ENCODE results near the gene L3MBTL2. TPM values are rescaled to one million over a fixed set of nuclear protein-coding genes. Genes with fewer than 3 reads are reported as not detected.
A peak's percentile ranks its signal among the peaks of the same experiment; 100 is the strongest.

The L3MBTL2 gene
- total and polyA plus RNA-seq, 2 donors (not counting 1 experiment from before 2014, with no cell fraction given): 22.5 to 37.3 TPM

DNA sequence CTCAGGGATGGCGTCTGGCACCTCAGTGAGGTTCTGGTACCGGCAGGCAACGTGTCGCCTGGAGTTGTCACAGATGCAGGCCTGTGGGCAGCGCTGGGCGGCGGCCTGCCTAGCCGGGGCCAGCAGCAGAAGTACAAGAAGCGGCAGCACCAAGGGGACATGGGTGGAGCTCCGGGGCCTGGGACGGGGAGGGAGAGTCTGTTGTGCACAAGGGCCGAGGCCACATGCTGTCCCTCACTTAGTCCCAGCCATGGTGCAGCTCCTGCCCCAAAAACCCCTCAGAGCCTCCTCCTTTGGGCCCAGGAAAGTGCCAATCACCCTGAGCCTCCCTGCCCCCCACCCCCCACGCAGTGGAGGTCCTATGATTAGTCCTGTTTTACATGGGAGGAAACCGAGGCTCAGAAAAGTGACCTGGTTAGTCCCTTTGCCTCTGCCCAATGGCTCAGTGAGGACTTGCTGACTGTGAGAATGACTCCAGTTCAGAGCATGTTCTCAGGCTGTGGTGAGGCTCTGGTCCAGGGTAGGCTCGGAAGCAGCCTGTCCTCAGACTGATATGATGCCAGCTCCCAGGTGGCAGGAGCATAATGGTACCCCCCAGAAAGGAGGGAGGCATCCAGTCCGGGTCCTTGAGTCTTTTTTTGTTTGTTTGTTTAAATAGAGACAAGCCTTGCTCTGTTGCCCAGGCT lies 34.5 kb downstream of the L3MBTL2 start:
- no peak overlapping the region for H3K9ac ChIP-seq (ENCODE audit: low read length)
- H3K4me1 ChIP-seq (ENCODE audit: control insufficient read depth in 2 of 2, insufficient read depth in 2 of 2, low read length in 2 of 2): peaks cover 5 to 10% of the 10 kb centered on the region in 2 donors
- no peaks in the 10 kb centered on the region for H3K79me2 ChIP-seq (ENCODE audit: control insufficient read depth, insufficient read depth, low read length)
- ChIA-PET POLR2A (no interaction called here), CTCF (interaction anchor here (4.6 kb wide), 1 partner anchor 317 kb away, joined by 93 read pairs; no protein-coding TSS in a partner anchor)
- peak overlapping the region; percentile 84 for H3K4me3 Mint-ChIP-seq
- WGBS (ENCODE audit: insufficient coverage): 90% methylated on average over 13 of the region's 16 CpGs
- H3K4me1 Mint-ChIP-seq: peaks cover 7% of the 10 kb centered on the region
- H3K4me3 ChIP-seq (ENCODE audit: control extremely low read depth in 1 of 5, extremely low read depth in 1 of 5, insufficient read depth in 1 of 5, low read depth in 2 of 5, low read length in 4 of 5): no peak overlapping the region
- peak; percentile 19 for DNase-seq
- TF ChIP-seq EZH2 (IDR thresholded peaks at IDR 0.05; ENCODE audit: borderline replicate concordance, insufficient read depth, low read depth, low read length, poor library complexity, severe bottlenecking): no peak
- TF ChIP-seq CTCF (IDR thresholded peaks at IDR 0.05): no peak
- no peaks in the 10 kb centered on the region for H3K27me3 ChIP-seq (replicated peaks in 1 of 4; ENCODE audit: control extremely low read depth in 1 of 4, control insufficient read depth in 3 of 4, insufficient read depth in 4 of 4, low read length in 3 of 4)
- no peaks in the 10 kb centered on the region for H4K20me1 ChIP-seq (ENCODE audit: control insufficient read depth, insufficient read depth, low read length, poor library complexity, severe bottlenecking)
- H3K27me3 Mint-ChIP-seq: no peaks in the 10 kb centered on the region
- H3K9me3 Mint-ChIP-seq (ENCODE audit: insufficient read depth): no peaks in the 10 kb centered on the region
- no peak overlapping the region for H2AFZ ChIP-seq (ENCODE audit: insufficient read depth, low read depth, low read length, poor library complexity, severe bottlenecking)
- no peaks in the 10 kb centered on the region for H3K9me3 ChIP-seq (ENCODE audit: control extremely low read depth in 1 of 3, control insufficient read depth in 2 of 3, insufficient read depth in 1 of 3, low read length in 2 of 3)
- ATAC-seq (ENCODE audit: low read depth): no peak
- no peak overlapping the region for H3K27ac Mint-ChIP-seq
- H3K36me3 ChIP-seq (replicated peaks in 1 of 2; ENCODE audit: control extremely low read depth in 1 of 2, control insufficient read depth in 1 of 2, extremely low read depth in 1 of 2, insufficient read depth in 2 of 2, low read length in 1 of 2): no peaks in the 10 kb centered on the region
- intact Hi-C loops (cut with micrococcal nuclease): loop anchor here (5.0 kb wide), 1 partner anchor 42 kb away; no protein-coding TSS in a partner anchor
- H3K27ac ChIP-seq (ENCODE audit: low read length in 2 of 2): no peak overlapping the region
- no peak overlapping the region for H3K4me2 ChIP-seq (replicated peaks; ENCODE audit: low read depth, low read length, poor library complexity, severe bottlenecking)

DNA sequence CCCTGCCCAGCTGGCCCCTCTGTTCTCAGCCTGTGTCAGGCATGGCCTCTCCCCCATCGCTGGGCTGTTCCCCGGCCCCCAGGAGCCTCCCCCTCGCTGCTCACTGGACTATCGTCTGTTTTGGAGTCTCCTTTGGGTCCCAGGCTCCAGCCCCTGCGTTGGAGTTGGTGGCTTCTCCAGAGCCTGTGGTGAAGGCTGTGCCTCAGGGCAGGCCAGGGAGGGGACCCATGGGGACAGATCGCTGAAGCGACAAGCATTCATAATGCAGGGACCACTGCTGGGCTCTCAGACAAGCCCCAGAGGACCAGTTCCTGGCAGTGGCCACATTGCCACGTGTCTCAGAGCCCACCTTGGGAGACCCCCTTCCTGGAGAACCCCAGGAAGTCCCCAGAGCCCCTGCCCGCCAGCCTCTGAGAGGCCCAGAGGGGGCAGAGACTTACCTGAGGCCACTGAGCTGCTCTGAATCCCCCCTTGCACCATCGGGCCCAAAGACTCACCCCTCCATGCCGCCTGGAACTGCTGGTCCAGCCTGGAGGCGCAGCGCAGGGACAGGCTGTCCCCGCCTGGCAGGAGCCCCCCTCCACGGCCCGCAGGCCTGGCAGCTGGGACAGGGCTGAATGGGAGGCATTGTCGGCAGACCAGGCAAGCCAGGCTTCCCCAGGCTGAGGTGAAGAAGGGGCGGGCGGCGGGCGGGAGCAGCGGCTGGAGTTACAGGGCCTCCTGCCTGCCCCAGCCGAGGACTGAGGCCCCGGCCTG lies 35.4 kb downstream of the L3MBTL2 start, which contains the start of gene CHADL:
CHADL (minus strand) TSS at position 555 of the 756 bp plus-strand sequence; CDS start at position 505, 50 bp downstream.
- H3K27ac ChIP-seq (ENCODE audit: low read length in 2 of 2): no peak within 1 kb of the TSS
- intact Hi-C loops (cut with micrococcal nuclease): no loop called here

More for the DNA sequence above, 35.4 kb downstream of the L3MBTL2 start, which contains the start of gene CHADL:
- Histone ChIP-seq H2AFZ (ENCODE audit: insufficient read depth, low read depth, low read length, poor library complexity, severe bottlenecking) (no peak within 1 kb of the TSS), H3K9ac (ENCODE audit: low read length) (no peak within 1 kb of the TSS), H3K36me3 (replicated peaks in 1 of 2; ENCODE audit: control extremely low read depth in 1 of 2, control insufficient read depth in 1 of 2, extremely low read depth in 1 of 2, insufficient read depth in 2 of 2, low read length in 1 of 2) (no peaks in the 10 kb centered on the region), H3K79me2 (ENCODE audit: control insufficient read depth, insufficient read depth, low read length) (no peaks in the 10 kb centered on the region), H3K9me3 (ENCODE audit: control extremely low read depth in 1 of 3, control insufficient read depth in 2 of 3, insufficient read depth in 1 of 3, low read length in 2 of 3) (no peaks in the 10 kb centered on the region), H4K20me1 (ENCODE audit: control insufficient read depth, insufficient read depth, low read length, poor library complexity, severe bottlenecking) (no peaks in the 10 kb centered on the region), H3K4me1 (ENCODE audit: control insufficient read depth in 2 of 2, insufficient read depth in 2 of 2, low read length in 2 of 2) (peaks cover 5 to 10% of the 10 kb centered on the region in 2 donors), H3K4me2 (replicated peaks; ENCODE audit: low read depth, low read length, poor library complexity, severe bottlenecking) (no peak within 1 kb of the TSS), H3K4me3 (ENCODE audit: control extremely low read depth in 1 of 5, extremely low read depth in 1 of 5, insufficient read depth in 1 of 5, low read depth in 2 of 5, low read length in 4 of 5) (no peak within 1 kb of the TSS), H3K27me3 (replicated peaks in 1 of 4; ENCODE audit: control extremely low read depth in 1 of 4, control insufficient read depth in 3 of 4, insufficient read depth in 4 of 4, low read length in 3 of 4) (no peaks in the 10 kb centered on the region)
- ATAC-seq (ENCODE audit: low read depth) (no peak), DNase-seq (no peak)
- Mint-ChIP-seq H3K27me3 (no peaks in the 10 kb centered on the region), H3K9me3 (ENCODE audit: insufficient read depth) (no peaks in the 10 kb centered on the region), H3K27ac (no peak within 1 kb of the TSS), H3K4me3 (no peak within 1 kb of the TSS), H3K4me1 (peaks cover 7% of the 10 kb centered on the region)
- TF ChIP-seq CTCF (IDR thresholded peaks at IDR 0.05) (no peak), EZH2 (IDR thresholded peaks at IDR 0.05; ENCODE audit: borderline replicate concordance, insufficient read depth, low read depth, low read length, poor library complexity, severe bottlenecking) (no peak)
- POLR2A ChIA-PET: interaction anchor here (0.5 kb wide), 1 partner anchor 297 kb away, joined by 4 read pairs; no protein-coding TSS in a partner anchor
- WGBS (ENCODE audit: insufficient coverage): 80% methylated on average over 24 of the region's 24 CpGs
- CTCF ChIA-PET: no interaction called here
